HEK293 (cell line): ENCODE measurements around the gene GCK.

Source experiments
- CTCF ChIA-PET: fragments of 350-600 bp; formaldehyde crosslinking; extraction: SDS; loops from one replicate; lab custom pipeline; 2021; ENCODE audit warnings: antibody characterized with exemption; lab: Yijun Ruan, JAX
- POLR2A ChIA-PET: fragments of 300-600 bp; formaldehyde crosslinking; extraction: SDS; loops from one replicate; lab custom pipeline; 2020; ENCODE audit warnings: antibody characterized with exemption, inconsistent platforms; lab: Yijun Ruan, JAX
- H3K27ac ChIP-seq: fragments of 200-500 bp; sonication (Bioruptor generic); 2 replicates; pipeline ENCODE4 v1.5.1; 2014; ENCODE audit warnings: low read depth, low read length, control low read depth, inconsistent platforms; ENCODE audit errors: extremely low read depth
- H3K36me3 ChIP-seq, 2 experiments: fragments of 200-500 bp in 1 of 2; sonication (Bioruptor generic) in 1 of 2; 1 replicate in 1 of 2; 2 replicates in 1 of 2; pipeline ENCODE4 v1.5.1; 2014 to 2017; ENCODE audit warnings: inconsistent platforms in 2 of 2, low read length in 2 of 2; ENCODE audit not compliant: control insufficient read depth in 2 of 2, insufficient read depth in 1 of 2
- H3K4me1 ChIP-seq: fragments of 200-500 bp; sonication (Bioruptor generic); 2 replicates; pipeline ENCODE4 v1.5.1; 2014; ENCODE audit warnings: mild to moderate bottlenecking, low read length, inconsistent platforms; ENCODE audit not compliant: control insufficient read depth, insufficient read depth
- H3K4me3 ChIP-seq: 2 replicates; pipeline ENCODE4 v1.5.1; 2011; ENCODE audit warnings: low read depth, mild to moderate bottlenecking, control low read depth, low read length, moderate library complexity
- H3K9me3 ChIP-seq: fragments of 200-500 bp; sonication (Bioruptor generic); 2 replicates; pipeline ENCODE4 v1.5.1; 2014; ENCODE audit warnings: low read depth, low read length, inconsistent platforms; ENCODE audit not compliant: control insufficient read depth, insufficient read depth
- GLIS2 ChIP-seq: fragments of 450-650 bp; formaldehyde crosslinking; IDR thresholded peaks from 2 replicates; pipeline ENCODE4 v1.5.1; 2016; ENCODE audit warnings: missing biosample characterization, missing genetic modification characterization
- SCRT2 ChIP-seq: fragments of 450-650 bp; formaldehyde crosslinking; IDR thresholded peaks from 2 replicates; pipeline ENCODE4 v1.5.1; 2016; ENCODE audit warnings: missing biosample characterization, missing genetic modification characterization
- ZNF132 ChIP-seq: fragments of 450-650 bp; formaldehyde crosslinking; IDR thresholded peaks from 2 replicates; pipeline ENCODE4 v1.5.1; 2017; ENCODE audit warnings: missing biosample characterization, missing genetic modification characterization, borderline replicate concordance
- ZNF184 ChIP-seq: fragments of 450-650 bp; IDR thresholded peaks from 2 replicates; pipeline ENCODE4 v1.5.1; 2018; ENCODE audit warnings: missing biosample characterization, mild to moderate bottlenecking, missing genetic modification characterization
- ZNF19 ChIP-seq: fragments of 450-650 bp; formaldehyde crosslinking; IDR thresholded peaks from 2 replicates; pipeline ENCODE4; 2016; ENCODE audit warnings: missing biosample characterization, missing genetic modification characterization, low read depth
- ZNF2 ChIP-seq: fragments of 450-650 bp; formaldehyde crosslinking; IDR thresholded peaks from 2 replicates; pipeline ENCODE4 v1.5.1; 2016; ENCODE audit warnings: missing biosample characterization, missing genetic modification characterization
- ZNF202 ChIP-seq: fragments of 450-650 bp; formaldehyde crosslinking; IDR thresholded peaks from 2 replicates; pipeline ENCODE4 v1.5.1; 2016; ENCODE audit warnings: missing biosample characterization, missing genetic modification characterization, borderline replicate concordance
- ZNF248 ChIP-seq: fragments of 450-650 bp; formaldehyde crosslinking; IDR thresholded peaks from 2 replicates; pipeline ENCODE4 v1.5.1; 2017; ENCODE audit warnings: missing biosample characterization, missing genetic modification characterization
- ZNF350 ChIP-seq: fragments of 450-650 bp; formaldehyde crosslinking; IDR thresholded peaks from 2 replicates; pipeline ENCODE4 v1.5.0; 2017; ENCODE audit warnings: missing biosample characterization, mild to moderate bottlenecking, missing genetic modification characterization
- ZNF37A ChIP-seq: fragments of 450-650 bp; IDR thresholded peaks from 2 replicates; pipeline ENCODE4 v1.5.1; 2018; ENCODE audit warnings: missing biosample characterization, missing genetic modification characterization
- ZNF548 ChIP-seq: fragments of 450-650 bp; formaldehyde crosslinking; IDR thresholded peaks from 2 replicates; pipeline ENCODE4 v1.5.1; 2016; ENCODE audit warnings: missing biosample characterization, missing genetic modification characterization
- ZNF555 ChIP-seq: fragments of 450-650 bp; formaldehyde crosslinking; conservative IDR thresholded peaks from 2 replicates; pipeline ENCODE4 v1.5.1; 2017; ENCODE audit warnings: missing biosample characterization, mild to moderate bottlenecking, missing genetic modification characterization, inconsistent platforms
- ZNF624 ChIP-seq: fragments of 450-650 bp; formaldehyde crosslinking; IDR thresholded peaks from 2 replicates; pipeline ENCODE4 v1.5.1; 2017; ENCODE audit warnings: missing biosample characterization, missing genetic modification characterization
- TF ChIP-seq, protein P1 (sequence below): fragments of 450-650 bp; formaldehyde crosslinking; IDR thresholded peaks from 2 replicates; pipeline ENCODE4 v1.5.1; 2016; ENCODE audit warnings: missing biosample characterization, missing genetic modification characterization, borderline replicate concordance
- TF ChIP-seq, protein P2 (sequence below): fragments of 450-650 bp; formaldehyde crosslinking; IDR thresholded peaks from 2 replicates; pipeline ENCODE4 v1.5.0; 2017; ENCODE audit warnings: missing biosample characterization, missing genetic modification characterization, borderline replicate concordance
- TF ChIP-seq, protein P3 (sequence below): fragments of 450-650 bp; formaldehyde crosslinking; IDR thresholded peaks from 2 replicates; pipeline ENCODE4 v1.5.1; 2016; ENCODE audit warnings: missing biosample characterization, missing genetic modification characterization
- TF ChIP-seq, protein P4 (sequence below): fragments of 450-650 bp; formaldehyde crosslinking; IDR thresholded peaks from 2 replicates; pipeline ENCODE4 v1.5.1; 2016; ENCODE audit warnings: missing biosample characterization, missing genetic modification characterization
- TF ChIP-seq, protein P5 (sequence below): fragments of 450-650 bp; formaldehyde crosslinking; IDR thresholded peaks from 2 replicates; pipeline ENCODE4 v1.5.1; 2016; ENCODE audit warnings: missing biosample characterization, missing genetic modification characterization
- TF ChIP-seq, protein P6 (sequence below): fragments of 450-650 bp; formaldehyde crosslinking; IDR thresholded peaks from 2 replicates; pipeline ENCODE4 v1.5.1; 2017; ENCODE audit warnings: missing biosample characterization, missing genetic modification characterization
- TF ChIP-seq, protein P7 (sequence below): fragments of 450-650 bp; formaldehyde crosslinking; IDR thresholded peaks from 2 replicates; pipeline ENCODE4 v1.5.1; 2016; ENCODE audit warnings: missing biosample characterization, missing genetic modification characterization, borderline replicate concordance

GCK gene

DNA sequence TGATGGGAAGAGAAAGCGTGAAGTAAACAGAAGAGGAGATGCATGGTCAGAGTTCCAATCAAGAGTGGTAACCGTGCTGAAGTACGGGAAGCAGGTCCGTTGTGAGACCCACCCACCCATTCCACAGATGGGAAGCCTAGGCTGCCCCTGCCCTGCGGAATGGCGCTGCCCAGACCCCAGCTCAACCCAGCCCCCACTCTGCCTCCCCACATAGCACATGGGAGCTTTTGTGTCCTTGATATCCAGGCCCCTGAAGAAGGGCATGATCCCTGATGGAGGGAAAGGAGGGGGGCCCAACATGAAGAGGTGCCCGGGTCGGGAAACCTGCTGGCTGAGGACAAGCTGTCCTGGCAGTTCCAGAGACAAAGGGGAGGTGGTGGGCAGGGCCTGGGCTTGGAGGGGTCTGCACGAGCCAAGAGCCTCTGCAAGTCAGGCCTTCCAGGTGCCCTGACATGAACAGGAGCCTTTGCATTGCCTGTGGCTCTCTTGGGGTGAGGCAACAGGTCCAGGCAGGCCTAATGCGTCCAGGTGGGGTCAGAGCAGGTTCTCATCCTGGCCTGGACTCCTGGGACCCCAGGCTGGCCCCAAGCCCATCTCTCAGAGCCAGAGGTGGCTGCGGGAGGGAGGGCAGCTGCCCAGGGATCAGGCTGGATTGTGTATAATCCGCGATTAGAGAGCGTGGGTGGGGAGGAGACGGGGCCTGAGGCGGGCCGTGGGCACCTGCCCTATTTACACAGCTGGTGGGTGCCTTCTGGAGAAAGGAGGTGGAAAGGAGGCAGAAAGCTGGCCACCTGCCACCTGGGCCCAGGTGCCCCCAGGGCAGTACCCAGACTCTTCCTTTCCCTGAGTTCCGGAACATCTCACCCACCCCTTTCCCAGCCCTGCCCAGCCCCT, 35.1 kb upstream of the GCK start:
- no peak overlapping the region for H3K27ac ChIP-seq
- H3K4me3 ChIP-seq: no peak overlapping the region
- CTCF ChIA-PET: interaction anchor here (1.2 kb wide), 1 partner anchor 10 kb away, joined by 4 read pairs; no protein-coding TSS in a partner anchor
- POLR2A ChIA-PET: no interaction called here
- no peaks in the 10 kb centered on the region for H3K36me3 ChIP-seq
- no peaks in the 10 kb centered on the region for H3K9me3 ChIP-seq
- H3K4me1 ChIP-seq: no peaks in the 10 kb centered on the region; the same call in 1 of the 2 replicates
- TF ChIP-seq ZNF19 (tag by site-specific recombination) (no peak), ZNF555 (tag by site-specific recombination) (no peak), ZNF2 (tag by site-specific recombination) (no peak), ZNF548 (tag by site-specific recombination) (no peak), ZNF248 (tag by site-specific recombination) (no peak), GLIS2 (0 out of 2 replicates have a peak, but pooled peaks have one; percentile 32), ZNF202 (tag by site-specific recombination) (no peak), ZNF624 (tag by site-specific recombination) (no peak), SCRT2 (tag by site-specific recombination) (peak; percentile 93), ZNF37A (tag by site-specific recombination) (no peak), ZNF350 (no peak), ZNF184 (tag by site-specific recombination) (no peak), ZNF132 (no peak)
- TF ChIP-seq, protein P1, sequence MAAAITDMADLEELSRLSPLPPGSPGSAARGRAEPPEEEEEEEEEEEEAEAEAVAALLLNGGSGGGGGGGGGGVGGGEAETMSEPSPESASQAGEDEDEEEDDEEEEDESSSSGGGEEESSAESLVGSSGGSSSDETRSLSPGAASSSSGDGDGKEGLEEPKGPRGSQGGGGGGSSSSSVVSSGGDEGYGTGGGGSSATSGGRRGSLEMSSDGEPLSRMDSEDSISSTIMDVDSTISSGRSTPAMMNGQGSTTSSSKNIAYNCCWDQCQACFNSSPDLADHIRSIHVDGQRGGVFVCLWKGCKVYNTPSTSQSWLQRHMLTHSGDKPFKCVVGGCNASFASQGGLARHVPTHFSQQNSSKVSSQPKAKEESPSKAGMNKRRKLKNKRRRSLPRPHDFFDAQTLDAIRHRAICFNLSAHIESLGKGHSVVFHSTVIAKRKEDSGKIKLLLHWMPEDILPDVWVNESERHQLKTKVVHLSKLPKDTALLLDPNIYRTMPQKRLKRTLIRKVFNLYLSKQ (tag by site-specific recombination): no peak
- TF ChIP-seq, protein P2, sequence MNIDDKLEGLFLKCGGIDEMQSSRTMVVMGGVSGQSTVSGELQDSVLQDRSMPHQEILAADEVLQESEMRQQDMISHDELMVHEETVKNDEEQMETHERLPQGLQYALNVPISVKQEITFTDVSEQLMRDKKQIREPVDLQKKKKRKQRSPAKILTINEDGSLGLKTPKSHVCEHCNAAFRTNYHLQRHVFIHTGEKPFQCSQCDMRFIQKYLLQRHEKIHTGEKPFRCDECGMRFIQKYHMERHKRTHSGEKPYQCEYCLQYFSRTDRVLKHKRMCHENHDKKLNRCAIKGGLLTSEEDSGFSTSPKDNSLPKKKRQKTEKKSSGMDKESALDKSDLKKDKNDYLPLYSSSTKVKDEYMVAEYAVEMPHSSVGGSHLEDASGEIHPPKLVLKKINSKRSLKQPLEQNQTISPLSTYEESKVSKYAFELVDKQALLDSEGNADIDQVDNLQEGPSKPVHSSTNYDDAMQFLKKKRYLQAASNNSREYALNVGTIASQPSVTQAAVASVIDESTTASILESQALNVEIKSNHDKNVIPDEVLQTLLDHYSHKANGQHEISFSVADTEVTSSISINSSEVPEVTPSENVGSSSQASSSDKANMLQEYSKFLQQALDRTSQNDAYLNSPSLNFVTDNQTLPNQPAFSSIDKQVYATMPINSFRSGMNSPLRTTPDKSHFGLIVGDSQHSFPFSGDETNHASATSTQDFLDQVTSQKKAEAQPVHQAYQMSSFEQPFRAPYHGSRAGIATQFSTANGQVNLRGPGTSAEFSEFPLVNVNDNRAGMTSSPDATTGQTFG (tag by site-specific recombination): no peak
- TF ChIP-seq, protein P3, sequence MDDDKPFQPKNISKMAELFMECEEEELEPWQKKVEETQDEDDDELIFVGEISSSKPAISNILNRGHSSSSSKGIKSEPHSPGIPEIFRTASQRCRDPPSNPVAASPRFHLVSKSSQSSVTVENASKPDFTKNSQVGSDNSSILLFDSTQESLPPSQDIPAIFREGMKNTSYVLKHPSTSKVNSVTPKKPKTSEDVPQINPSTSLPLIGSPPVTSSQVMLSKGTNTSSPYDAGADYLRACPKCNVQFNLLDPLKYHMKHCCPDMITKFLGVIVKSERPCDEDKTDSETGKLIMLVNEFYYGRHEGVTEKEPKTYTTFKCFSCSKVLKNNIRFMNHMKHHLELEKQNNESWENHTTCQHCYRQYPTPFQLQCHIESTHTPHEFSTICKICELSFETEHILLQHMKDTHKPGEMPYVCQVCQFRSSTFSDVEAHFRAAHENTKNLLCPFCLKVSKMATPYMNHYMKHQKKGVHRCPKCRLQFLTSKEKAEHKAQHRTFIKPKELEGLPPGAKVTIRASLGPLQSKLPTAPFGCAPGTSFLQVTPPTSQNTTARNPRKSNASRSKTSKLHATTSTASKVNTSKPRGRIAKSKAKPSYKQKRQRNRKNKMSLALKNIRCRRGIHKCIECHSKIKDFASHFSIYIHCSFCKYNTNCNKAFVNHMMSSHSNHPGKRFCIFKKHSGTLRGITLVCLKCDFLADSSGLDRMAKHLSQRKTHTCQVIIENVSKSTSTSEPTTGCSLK (tag by site-specific recombination): no peak
- TF ChIP-seq, protein P4, sequence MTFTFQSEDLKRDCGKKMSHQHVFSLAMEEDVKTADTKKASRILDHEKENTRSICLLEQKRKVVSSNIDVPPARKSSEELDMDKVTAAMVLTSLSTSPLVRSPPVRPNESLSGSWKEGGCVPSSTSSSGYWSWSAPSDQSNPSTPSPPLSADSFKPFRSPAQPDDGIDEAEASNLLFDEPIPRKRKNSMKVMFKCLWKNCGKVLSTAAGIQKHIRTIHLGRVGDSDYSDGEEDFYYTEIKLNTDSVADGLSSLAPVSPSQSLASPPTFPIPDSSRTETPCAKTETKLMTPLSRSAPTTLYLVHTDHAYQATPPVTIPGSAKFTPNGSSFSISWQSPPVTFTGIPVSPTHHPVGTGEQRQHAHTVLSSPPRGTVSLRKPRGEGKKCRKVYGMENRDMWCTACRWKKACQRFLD (tag by site-specific recombination): no peak
- TF ChIP-seq, protein P5, sequence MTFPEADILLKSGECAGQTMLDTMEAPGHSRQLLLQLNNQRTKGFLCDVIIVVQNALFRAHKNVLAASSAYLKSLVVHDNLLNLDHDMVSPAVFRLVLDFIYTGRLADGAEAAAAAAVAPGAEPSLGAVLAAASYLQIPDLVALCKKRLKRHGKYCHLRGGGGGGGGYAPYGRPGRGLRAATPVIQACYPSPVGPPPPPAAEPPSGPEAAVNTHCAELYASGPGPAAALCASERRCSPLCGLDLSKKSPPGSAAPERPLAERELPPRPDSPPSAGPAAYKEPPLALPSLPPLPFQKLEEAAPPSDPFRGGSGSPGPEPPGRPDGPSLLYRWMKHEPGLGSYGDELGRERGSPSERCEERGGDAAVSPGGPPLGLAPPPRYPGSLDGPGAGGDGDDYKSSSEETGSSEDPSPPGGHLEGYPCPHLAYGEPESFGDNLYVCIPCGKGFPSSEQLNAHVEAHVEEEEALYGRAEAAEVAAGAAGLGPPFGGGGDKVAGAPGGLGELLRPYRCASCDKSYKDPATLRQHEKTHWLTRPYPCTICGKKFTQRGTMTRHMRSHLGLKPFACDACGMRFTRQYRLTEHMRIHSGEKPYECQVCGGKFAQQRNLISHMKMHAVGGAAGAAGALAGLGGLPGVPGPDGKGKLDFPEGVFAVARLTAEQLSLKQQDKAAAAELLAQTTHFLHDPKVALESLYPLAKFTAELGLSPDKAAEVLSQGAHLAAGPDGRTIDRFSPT (tag by site-specific recombination): 0 out of 2 replicates have a peak, but pooled peaks have one; percentile 17
- TF ChIP-seq, protein P6, sequence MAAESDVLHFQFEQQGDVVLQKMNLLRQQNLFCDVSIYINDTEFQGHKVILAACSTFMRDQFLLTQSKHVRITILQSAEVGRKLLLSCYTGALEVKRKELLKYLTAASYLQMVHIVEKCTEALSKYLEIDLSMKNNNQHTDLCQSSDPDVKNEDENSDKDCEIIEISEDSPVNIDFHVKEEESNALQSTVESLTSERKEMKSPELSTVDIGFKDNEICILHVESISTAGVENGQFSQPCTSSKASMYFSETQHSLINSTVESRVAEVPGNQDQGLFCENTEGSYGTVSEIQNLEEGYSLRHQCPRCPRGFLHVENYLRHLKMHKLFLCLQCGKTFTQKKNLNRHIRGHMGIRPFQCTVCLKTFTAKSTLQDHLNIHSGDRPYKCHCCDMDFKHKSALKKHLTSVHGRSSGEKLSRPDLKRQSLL (tag by site-specific recombination): no peak
- TF ChIP-seq, protein P7, sequence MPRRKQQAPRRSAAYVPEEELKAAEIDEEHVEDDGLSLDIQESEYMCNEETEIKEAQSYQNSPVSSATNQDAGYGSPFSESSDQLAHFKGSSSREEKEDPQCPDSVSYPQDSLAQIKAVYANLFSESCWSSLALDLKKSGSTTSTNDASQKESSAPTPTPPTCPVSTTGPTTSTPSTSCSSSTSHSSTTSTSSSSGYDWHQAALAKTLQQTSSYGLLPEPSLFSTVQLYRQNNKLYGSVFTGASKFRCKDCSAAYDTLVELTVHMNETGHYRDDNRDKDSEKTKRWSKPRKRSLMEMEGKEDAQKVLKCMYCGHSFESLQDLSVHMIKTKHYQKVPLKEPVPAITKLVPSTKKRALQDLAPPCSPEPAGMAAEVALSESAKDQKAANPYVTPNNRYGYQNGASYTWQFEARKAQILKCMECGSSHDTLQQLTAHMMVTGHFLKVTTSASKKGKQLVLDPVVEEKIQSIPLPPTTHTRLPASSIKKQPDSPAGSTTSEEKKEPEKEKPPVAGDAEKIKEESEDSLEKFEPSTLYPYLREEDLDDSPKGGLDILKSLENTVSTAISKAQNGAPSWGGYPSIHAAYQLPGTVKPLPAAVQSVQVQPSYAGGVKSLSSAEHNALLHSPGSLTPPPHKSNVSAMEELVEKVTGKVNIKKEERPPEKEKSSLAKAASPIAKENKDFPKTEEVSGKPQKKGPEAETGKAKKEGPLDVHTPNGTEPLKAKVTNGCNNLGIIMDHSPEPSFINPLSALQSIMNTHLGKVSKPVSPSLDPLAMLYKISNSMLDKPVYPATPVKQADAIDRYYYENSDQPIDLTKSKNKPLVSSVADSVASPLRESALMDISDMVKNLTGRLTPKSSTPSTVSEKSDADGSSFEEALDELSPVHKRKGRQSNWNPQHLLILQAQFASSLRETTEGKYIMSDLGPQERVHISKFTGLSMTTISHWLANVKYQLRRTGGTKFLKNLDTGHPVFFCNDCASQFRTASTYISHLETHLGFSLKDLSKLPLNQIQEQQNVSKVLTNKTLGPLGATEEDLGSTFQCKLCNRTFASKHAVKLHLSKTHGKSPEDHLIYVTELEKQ: no peak
